Colon (tissue), 2 donors: ENCODE measurements around the gene RBM39.
A peak's percentile ranks its signal among the peaks of the same experiment; 100 is the strongest.
"Not testable (repeated sequence)": the region's sequence is repeated elsewhere in the genome, so short reads cannot be mapped to it uniquely, and the experiment has no call there.

ENCODE experiments used
- FAIRE-seq: peaks from 2 replicates; lab custom pipeline; 2012; peaks lifted over from hg19 to GRCh38; lab: Jason Lieb, UNC
- donor health status: control.
- donor health status: control.

Gene RBM39

GRCh38 chr20:35741892-35742740 is at the start of gene RBM39:
Gene RBM39, minus strand, starts transcription at chr20:35742260. Its CDS starts 1,386 bp downstream, at chr20:35740874.
- peak; percentile 49 for FAIRE-seq

GRCh38 chr20:35791821-35792220 is 49.8 kb upstream of the RBM39 start:
- no peak for FAIRE-seq

- no peak for FAIRE-seq
Observed at GRCh38 chr20:35791097-35791496, 49.0 kb upstream of the RBM39 start.

- no peak for FAIRE-seq
Observed at GRCh38 chr20:35788796-35789195, 46.7 kb upstream of the RBM39 start.

- not testable (repeated sequence) for FAIRE-seq
Observed at GRCh38 chr20:35785541-35785940, 43.5 kb upstream of the RBM39 start.

GRCh38 chr20:35783811-35784210 is 41.8 kb upstream of the RBM39 start:
- FAIRE-seq = not testable (repeated sequence)

- no peak for FAIRE-seq
Observed at GRCh38 chr20:35776513-35777101, 34.5 kb upstream of the RBM39 start.

GRCh38 chr20:35774391-35774790 is 32.3 kb upstream of the RBM39 start:
- FAIRE-seq = no peak

- no peak for FAIRE-seq
Observed at GRCh38 chr20:35773154-35773751, 31.2 kb upstream of the RBM39 start.

- FAIRE-seq = no peak
Observed at GRCh38 chr20:35772563-35773058, 30.6 kb upstream of the RBM39 start.

GRCh38 chr20:35771689-35772562 is 29.9 kb upstream of the RBM39 start, which contains the start of gene PHF20:
Gene PHF20, plus strand, starts transcription at chr20:35772015. Its CDS starts 29,508 bp downstream, at chr20:35801523.
- FAIRE-seq = no peak

- no peak for FAIRE-seq
Observed at GRCh38 chr20:35771367-35771688, 29.3 kb upstream of the RBM39 start.

- no peak for FAIRE-seq
Observed at GRCh38 chr20:35768731-35769664, 26.9 kb upstream of the RBM39 start.

GRCh38 chr20:35767683-35768481 is 25.8 kb upstream of the RBM39 start:
- FAIRE-seq = no peak

GRCh38 chr20:35766843-35767242 is 24.8 kb upstream of the RBM39 start:
- no peak for FAIRE-seq

GRCh38 chr20:35764936-35765335 is 22.9 kb upstream of the RBM39 start:
- FAIRE-seq = not testable (repeated sequence)

- no peak for FAIRE-seq
Observed at GRCh38 chr20:35762461-35762860, 20.4 kb upstream of the RBM39 start.

GRCh38 chr20:35761548-35761947 is 19.5 kb upstream of the RBM39 start:
- not testable (repeated sequence) for FAIRE-seq

- FAIRE-seq = no peak
Observed at GRCh38 chr20:35757098-35757705, 15.1 kb upstream of the RBM39 start.

- FAIRE-seq = no peak
Observed at GRCh38 chr20:35756404-35756803, 14.3 kb upstream of the RBM39 start.
